PFSK-1 (cell line): ENCODE data around the gene AUTS2.

ENCODE experiments used
- FOXP2 ChIP-seq: optimal IDR thresholded peaks from 2 replicates; pipeline ENCODE3; 2011; ENCODE audit warnings: borderline replicate concordance, control low read depth, inconsistent platforms; ENCODE audit not compliant: insufficient read depth; ENCODE audit errors: extremely low read length, extremely low read depth
- POLR2AphosphoS5 ChIP-seq: IDR thresholded peaks from 2 replicates; pipeline ENCODE4 v1.6.1; 2012; ENCODE audit warnings: low read depth, mild to moderate bottlenecking, control low read depth, low read length, moderate library complexity
- REST ChIP-seq, 2 experiments: IDR thresholded peaks; 2 replicates each; pipeline versions ENCODE4 v1.6.1 to v1.8.0; 2011 to 2012; ENCODE audit warnings: low read depth in 2 of 2, low read length in 2 of 2, control low read depth in 1 of 2, inconsistent platforms in 1 of 2, mild to moderate bottlenecking in 1 of 2, moderate library complexity in 1 of 2; ENCODE audit not compliant: insufficient read depth in 1 of 2
- SIN3A ChIP-seq: IDR thresholded peaks from 2 replicates; pipeline ENCODE4 v1.6.1; 2012; ENCODE audit warnings: mild to moderate bottlenecking, low read length, moderate library complexity, borderline replicate concordance; ENCODE audit not compliant: insufficient read depth
- TAF1 ChIP-seq: IDR thresholded peaks from 2 replicates; pipeline ENCODE4 v1.6.1; 2012; ENCODE audit warnings: low read length, control low read depth, borderline replicate concordance; ENCODE audit not compliant: insufficient read depth

Gene AUTS2

GRCh38 chr7:70700941-70701425, 1102.7 kb downstream of the AUTS2 start:
- TF ChIP-seq FOXP2 (no peak), POLR2AphosphoS5 (no peak), SIN3A (no peak)

GRCh38 chr7:70701477-70701876, 1103.2 kb downstream of the AUTS2 start:
- no peak for TF ChIP-seq TAF1
- no peak for TF ChIP-seq REST (IDR thresholded peaks at IDR 0.05; ENCODE audit: insufficient read depth in 1 of 2, low read depth in 2 of 2, low read length in 2 of 2)
- TF ChIP-seq FOXP2, result no peak
- no peak for TF ChIP-seq SIN3A
- no peak for TF ChIP-seq POLR2AphosphoS5

GRCh38 chr7:70701991-70702390, 1103.7 kb downstream of the AUTS2 start:
- no peak for TF ChIP-seq POLR2AphosphoS5
- no peak for TF ChIP-seq TAF1
- no peak for TF ChIP-seq SIN3A
- no peak for TF ChIP-seq FOXP2
- no peak for TF ChIP-seq REST (IDR thresholded peaks at IDR 0.05; ENCODE audit: insufficient read depth in 1 of 2, low read depth in 2 of 2, low read length in 2 of 2)

- TF ChIP-seq TAF1 (no peak), REST (IDR thresholded peaks at IDR 0.05; ENCODE audit: insufficient read depth in 1 of 2, low read depth in 2 of 2, low read length in 2 of 2) (no peak), SIN3A (no peak), POLR2AphosphoS5 (no peak), FOXP2 (no peak)
Observed at GRCh38 chr7:70703785-70704184, 1105.5 kb downstream of the AUTS2 start.

- TF ChIP-seq REST (IDR thresholded peaks at IDR 0.05; ENCODE audit: insufficient read depth in 1 of 2, low read depth in 2 of 2, low read length in 2 of 2) (no peak), SIN3A (no peak), FOXP2 (no peak), TAF1 (no peak), POLR2AphosphoS5 (no peak)
Observed at GRCh38 chr7:70704831-70705346, 1106.6 kb downstream of the AUTS2 start.
